Activated CD4-positive, alpha-beta T cell treated with anti-CD3 and anti-CD28 coated beads for 24 hours (primary cell): ENCODE data around the gene NTF4.

Experiments used
- DNase-seq, 2 donors: peaks; one replicate each; pipeline ENCODE4 v3.0.0-alpha.2; 2020; ENCODE audit warnings: low read depth in 2 of 2

The NTF4 gene, protein sequence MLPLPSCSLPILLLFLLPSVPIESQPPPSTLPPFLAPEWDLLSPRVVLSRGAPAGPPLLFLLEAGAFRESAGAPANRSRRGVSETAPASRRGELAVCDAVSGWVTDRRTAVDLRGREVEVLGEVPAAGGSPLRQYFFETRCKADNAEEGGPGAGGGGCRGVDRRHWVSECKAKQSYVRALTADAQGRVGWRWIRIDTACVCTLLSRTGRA

GRCh38 chr19:49064768-49065611 lies at the start of gene NTF4:
TSS of gene NTF4 (minus strand) at chr19:49064818. CDS start at chr19:49061997, 2,821 bp downstream.
- DNase-seq, result no peak

DNA sequence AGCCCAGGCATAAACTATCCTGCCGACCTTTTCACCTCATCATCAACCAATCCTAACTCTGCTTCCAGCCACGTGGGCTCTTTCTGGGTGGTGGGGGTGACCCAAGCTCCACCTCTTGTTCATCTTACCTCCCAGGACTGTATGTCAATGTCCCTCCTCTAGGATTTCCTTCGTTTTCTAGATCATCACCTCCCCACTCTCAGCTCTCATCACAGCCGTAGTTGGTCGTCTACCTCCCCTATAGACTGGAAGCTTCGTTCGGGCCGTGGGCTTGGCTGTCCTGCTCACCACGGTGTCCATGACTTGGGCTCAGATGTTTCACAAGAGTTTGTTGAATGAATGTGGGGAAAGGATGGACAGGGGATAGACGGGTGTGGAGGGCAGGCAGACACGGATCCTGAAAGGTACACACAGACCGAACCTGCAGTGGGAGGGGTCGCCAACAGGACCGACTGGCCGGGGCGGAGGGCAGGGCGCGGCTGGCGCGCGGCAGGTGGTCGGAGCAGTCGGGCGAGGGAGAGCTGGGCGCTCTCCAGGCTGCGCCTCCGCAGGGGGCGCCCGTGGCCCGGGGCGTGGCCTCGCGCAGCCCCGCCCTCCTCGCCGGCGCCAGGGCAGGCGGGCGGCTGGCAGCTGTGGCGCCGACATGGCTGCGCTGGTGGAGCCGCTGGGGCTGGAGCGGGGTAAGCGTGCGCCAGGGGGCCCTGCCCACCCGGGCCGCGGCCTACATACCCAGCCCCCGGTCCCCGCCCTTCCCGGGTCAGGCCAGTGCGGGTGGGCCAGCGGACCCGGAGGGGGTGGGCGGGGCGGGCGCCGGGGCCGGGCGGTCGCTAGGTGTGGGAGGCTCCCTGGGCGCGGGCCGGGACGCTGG lies 49.4 kb upstream of the NTF4 start, which contains the start of gene LIN7B:
TSS of gene LIN7B (plus strand) at position 609 of the 868 bp plus-strand sequence. CDS start at position 644, 35 bp downstream.
- DNase-seq, result peak; percentile 48

GRCh38 chr19:49111218-49111998 lies 46.8 kb upstream of the NTF4 start:
- DNase-seq, result no peak

- DNase-seq, result no peak
Measured at GRCh38 chr19:49110567-49110966, 45.9 kb upstream of the NTF4 start.

- no peak for DNase-seq
Measured at GRCh38 chr19:49109569-49110233, 45.1 kb upstream of the NTF4 start.

DNA sequence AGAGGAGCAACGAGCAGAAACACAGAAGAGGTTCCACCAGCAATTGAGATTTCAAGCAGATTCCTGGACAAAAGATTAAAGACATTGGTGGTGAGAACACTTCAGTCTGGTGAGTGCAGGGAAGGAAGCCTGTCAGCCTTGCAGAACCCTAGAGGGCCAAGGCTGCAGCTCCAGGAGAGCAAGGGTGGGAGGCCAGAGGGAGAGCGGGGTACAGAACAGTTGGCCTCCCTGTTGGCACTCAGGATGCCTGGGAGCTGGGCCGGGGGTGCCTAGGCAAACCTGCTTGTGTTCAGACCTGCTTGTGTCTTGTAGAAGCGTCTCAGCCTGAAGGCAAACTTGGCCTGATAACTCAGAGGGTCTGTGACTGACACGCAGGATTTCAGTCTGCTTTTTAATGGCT lies 44.4 kb upstream of the NTF4 start:
- no peak for DNase-seq

- no peak for DNase-seq
Measured at GRCh38 chr19:49107625-49108459, 43.2 kb upstream of the NTF4 start.

DNA sequence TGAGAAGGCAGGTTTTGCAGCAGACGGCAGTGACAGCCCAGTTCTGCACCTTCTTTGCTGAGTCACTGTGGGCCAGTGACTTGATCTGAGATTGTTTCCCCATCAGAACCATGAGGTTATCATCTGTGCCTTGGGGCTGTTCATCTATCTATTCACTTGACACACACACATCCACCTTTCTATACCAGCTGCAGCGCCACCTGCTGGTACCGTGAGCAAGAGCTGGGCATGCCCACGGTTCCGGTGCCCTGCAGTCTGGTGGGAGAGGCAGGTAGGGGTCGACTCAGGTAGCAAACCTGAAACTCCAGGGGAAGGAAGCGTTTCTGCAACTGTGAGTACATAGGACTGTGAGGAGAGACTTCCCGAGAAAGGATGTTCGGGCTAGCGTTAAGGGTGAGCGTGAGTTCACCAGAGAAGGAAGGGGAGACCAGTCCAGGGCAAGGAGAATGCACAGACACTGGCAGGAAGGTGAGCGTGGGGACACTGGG lies 42.1 kb upstream of the NTF4 start:
- peak; percentile 52 to 55 for DNase-seq

- no peak for DNase-seq
Measured at GRCh38 chr19:49104229-49104864, 39.7 kb upstream of the NTF4 start.

DNA sequence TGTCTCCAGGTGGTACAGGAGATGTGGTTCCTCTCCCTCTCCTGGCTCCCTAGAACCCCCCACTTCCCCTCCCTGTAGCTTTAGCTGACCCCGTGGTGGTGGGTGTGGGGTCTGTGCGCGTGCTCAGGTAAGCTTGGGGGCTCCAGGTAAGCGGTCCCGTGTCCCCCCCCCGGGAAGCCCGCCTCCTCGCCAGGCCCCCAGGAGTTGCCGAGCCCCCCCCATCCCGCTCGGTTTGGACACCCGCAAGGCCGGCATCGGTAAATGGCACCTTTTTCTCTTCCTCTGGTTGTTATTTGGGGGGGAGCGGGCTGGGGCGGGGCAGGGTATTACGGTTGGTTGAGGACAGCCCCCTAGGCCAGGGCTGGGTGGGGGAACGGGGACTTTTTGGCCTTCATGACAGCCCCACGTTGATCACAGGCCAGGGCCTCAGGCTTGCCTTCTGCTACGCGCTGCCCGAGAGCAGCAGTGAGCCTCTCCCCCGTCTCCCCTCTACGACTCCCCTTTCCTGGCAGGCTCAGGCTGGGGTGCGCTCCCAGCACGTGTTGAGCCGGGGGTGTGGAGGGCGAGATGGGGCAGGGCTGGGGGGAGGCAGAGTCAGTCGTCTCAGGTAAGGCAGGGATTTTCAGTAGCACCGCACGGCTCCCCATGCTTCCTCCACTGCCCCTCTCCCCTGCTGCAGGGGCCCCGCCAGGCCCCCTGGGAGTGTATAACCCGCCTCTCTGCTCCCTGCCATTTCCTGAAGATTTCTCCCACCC lies 38.9 kb upstream of the NTF4 start:
- no peak for DNase-seq

DNA sequence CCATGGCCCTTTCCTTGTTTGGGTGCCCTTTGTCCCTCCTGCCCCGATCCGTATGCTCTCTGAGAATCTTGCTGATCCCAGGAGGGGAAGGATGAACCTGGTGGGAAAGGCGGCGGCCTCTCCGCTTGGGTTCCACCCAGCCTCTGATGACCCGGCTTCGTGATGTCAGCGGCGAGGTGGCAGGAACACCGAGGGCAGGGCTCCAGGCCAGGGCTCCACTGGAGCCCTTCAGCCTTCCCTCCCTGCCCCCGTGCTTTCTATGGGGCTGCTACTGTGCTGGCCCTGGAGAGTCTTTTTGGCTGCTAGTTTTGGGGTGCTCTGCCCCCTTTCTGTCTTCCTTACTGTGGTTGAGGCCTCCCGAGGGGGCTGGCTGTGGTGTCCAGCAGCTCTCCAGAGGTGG lies 37.7 kb upstream of the NTF4 start:
- DNase-seq, result no peak

DNA sequence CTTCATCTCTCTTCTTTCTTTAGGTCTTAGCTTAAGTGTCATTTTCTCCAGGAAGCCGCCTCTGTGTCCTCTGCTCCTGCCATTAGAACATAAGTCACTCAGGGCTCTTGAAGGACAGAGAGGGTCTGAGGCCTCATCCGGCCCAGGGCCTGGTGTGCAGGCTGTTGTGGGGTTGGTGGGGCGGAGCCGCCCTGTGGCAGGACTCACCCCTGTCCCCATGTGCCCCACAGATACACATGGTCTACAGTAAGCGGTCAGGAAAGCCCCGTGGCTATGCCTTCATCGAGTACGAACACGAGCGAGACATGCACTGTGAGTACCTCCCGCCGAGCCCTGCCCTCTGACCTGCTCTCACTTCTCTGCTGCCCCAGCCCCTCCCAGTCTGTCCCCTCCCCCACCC lies 36.5 kb upstream of the NTF4 start:
- DNase-seq, result no peak

DNA sequence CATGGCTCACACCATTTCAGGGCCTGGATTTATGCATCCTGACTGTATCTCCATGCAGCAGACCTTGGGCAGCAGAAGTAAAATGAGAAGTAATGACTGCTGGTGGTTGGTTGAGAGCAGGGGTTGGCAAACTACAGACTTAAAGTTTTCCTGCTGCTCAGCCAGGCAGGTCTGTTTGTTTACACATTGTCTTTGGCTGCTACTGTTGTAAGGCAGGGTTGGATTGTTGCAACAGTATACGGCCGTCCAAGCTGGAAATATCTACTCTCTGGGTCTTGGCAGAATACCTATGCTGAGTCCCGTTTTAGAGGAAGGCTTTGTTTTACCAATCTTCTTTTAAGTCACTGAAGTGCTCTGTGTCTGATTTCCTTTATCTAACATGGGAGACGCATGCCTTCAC lies 34.2 kb upstream of the NTF4 start:
- DNase-seq, result no peak

DNA sequence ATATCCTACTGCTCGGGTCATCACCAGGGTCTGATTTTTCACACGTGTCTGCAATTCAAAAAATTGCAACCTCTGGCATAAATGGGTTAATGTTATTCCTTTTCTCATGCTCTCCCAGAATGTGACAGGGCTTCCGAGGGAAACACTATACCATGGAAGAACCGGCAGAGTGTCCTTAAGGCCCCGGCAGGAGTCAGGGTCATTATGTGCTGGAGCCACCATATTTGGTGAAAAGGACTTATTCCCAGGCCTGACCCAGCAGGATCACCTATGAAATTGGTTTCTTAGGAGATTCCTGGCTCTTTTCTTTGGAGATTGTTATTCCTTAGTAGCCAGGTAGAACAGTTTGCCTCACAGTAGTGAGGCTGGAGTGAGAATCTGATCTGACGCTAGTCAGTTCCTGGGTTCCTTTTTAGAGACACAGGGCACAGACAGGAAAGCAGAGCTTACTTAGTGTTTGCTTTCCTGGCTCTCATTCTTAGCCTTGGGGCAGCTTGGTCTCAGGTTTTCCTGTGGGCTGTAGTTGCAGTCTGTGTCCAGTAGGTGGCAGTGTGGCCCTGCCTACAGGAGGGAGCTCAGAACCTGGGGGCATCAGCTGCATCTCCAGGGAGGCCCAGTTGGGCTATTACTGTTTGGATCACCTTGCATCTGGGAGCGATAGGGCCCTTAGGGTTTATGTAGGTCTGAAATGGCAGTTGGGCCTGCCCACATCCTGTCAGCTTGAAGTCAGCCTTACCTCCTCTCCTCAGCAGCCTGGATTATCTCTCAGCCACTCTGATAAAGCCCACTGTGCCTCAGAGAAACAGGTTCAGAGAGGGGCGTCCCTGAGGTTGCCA lies 33.1 kb upstream of the NTF4 start:
- peak; percentile 56 to 57 for DNase-seq

DNA sequence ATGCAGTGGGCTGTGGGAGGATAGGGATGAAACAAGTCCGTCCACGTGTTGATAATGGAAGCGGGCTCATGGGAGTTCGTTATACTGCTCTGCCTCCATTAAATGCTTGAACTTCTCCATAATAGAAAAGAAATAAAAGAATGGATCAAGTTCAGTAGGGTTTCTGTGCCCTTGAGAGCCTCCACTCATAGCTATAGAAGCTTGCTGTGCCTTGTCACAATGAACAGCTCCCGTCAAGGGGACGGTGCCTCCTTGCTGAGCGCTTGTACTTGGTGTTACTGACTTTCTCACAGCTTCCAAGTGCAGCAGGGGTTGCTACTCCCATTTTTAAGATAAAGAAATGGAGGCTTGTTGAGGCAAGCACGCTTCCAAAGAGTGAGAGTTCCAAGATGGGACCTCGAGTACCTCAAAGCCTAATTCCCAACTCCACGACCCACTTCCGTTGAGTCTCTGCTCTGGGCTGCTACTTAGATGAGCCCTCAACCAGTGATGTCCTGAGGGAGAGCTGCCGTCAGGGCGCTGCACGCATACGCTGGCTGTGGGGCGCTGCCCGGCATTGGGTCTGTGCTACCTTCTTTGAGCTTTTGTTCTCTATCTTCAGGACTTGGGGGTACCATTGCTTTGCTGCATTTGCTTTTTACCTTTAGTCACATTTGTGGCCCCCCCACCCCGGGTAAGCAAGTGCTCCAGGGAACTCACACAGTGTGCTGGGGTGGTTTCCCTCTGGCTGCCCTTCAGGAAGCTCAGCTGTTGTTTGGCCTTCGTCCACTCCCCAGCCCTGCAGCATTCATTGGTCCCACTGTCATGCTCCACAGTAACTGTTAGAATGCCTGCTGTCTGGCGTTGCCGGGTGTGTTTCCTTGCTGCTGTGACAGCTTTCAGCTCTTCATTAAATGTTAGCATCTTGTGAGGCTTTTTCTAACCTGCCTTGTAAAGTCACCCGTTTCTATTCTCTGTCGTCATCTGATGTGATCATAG lies 30.2 kb upstream of the NTF4 start:
- no peak for DNase-seq

DNA sequence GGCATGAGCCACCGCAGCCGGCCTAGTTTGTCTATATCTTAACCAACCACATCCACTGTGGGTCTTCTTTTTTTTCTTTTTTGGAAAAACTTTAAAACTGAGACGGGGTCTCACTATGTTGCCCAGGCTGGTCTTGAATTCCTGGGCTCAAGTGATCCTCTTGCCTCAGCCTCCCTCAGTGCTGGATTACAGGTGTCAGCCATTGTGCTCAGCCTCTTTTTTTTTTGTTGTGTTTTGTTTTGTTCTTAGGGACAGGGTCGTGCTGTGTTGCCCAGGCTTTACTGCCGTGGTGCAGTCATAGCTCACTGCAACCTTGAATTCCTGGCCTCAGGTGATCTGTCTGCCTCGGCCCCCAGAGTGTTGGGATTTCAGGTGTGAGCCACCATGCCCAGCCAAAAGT lies 28.1 kb upstream of the NTF4 start:
- no peak for DNase-seq
